ENCODE results near the gene VOPP1. TPM values are rescaled to one million over a fixed set of nuclear protein-coding genes. Genes with fewer than 3 reads are reported as not detected.

VOPP1 gene
- total and polyA plus RNA-seq, 2 of the 13 experiments (the other 11 are each of a cell fraction or from before 2014, with no cell fraction given), result 21.8 to 55.3 TPM

DNA sequence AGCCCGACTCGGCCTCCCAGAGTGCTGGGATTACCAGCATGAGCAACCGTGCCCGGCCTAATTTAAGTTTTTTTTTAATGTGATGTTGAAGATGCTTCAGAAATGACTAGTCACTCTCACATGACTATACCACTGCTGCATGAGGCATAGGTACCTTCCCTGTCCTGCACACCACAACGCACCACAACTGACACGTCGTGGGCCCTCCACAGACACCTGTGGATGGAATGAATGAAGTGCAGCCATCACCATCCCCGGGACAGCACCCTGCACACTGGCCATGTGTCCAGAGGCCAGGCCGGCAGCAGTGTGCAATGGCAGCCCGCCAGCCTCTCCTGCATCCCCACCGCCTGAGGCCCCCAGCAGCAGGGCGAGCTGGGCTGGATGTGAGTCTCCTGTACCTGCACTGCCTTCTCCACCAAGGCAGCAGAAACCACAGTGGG lies 55.1 kb downstream of the VOPP1 start:
- intact Hi-C loops (cut with micrococcal nuclease; ENCODE audit: unreplicated experiment), result no loop called here
- no peak overlapping the region for H3K27ac ChIP-seq (ENCODE audit: extremely low read length, insufficient read depth, low read length)
- no peaks in the 10 kb centered on the region for H3K27me3 ChIP-seq (ENCODE audit: control insufficient read depth in 1 of 2, insufficient read depth in 2 of 2, low read length in 2 of 2)
- H3K9me3 ChIP-seq (ENCODE audit: low read length), result no peaks in the 10 kb centered on the region
- no peaks in the 10 kb centered on the region for H4K20me1 ChIP-seq (ENCODE audit: insufficient read depth, low read length)
- ATAC-seq (no peak), FAIRE-seq (no peak), DNase-seq (ENCODE audit: low spot score) (no peak)
- in situ Hi-C loops (cut with HindIII; ENCODE audit: extremely low pct_ligation_motif_present, low pct_unique_long_range_greater_than_20kb), result no loop called here
- peaks cover 3% of the 10 kb centered on the region for H3K79me2 ChIP-seq (ENCODE audit: insufficient read depth, low read length)
- TF ChIP-seq NCOA2 (CRISPR knock-in tag; IDR thresholded peaks at IDR 0.05) (no peak), STAG1 (CRISPR knock-in tag; IDR thresholded peaks at IDR 0.05) (no peak), ZNF746 (CRISPR knock-in tag; IDR thresholded peaks at IDR 0.05) (no peak), MIXL1 (CRISPR knock-in tag; IDR thresholded peaks at IDR 0.05) (no peak)
- TF ChIP-seq, protein P1, sequence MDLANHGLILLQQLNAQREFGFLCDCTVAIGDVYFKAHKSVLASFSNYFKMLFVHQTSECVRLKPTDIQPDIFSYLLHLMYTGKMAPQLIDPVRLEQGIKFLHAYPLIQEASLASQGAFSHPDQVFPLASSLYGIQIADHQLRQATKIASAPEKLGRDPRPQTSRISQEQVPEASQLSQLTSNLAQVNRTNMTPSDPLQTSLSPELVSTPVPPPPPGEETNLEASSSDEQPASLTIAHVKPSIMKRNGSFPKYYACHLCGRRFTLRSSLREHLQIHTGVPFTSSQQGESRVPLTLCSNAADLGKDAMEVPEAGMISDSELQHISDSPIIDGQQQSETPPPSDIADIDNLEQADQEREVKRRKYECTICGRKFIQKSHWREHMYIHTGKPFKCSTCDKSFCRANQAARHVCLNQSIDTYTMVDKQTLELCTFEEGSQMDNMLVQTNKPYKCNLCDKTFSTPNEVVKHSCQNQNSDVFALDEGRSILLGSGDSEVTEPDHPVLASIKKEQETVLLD (CRISPR knock-in tag; IDR thresholded peaks at IDR 0.05; ENCODE audit: low read depth), result no peak
- TF ChIP-seq, protein P2, sequence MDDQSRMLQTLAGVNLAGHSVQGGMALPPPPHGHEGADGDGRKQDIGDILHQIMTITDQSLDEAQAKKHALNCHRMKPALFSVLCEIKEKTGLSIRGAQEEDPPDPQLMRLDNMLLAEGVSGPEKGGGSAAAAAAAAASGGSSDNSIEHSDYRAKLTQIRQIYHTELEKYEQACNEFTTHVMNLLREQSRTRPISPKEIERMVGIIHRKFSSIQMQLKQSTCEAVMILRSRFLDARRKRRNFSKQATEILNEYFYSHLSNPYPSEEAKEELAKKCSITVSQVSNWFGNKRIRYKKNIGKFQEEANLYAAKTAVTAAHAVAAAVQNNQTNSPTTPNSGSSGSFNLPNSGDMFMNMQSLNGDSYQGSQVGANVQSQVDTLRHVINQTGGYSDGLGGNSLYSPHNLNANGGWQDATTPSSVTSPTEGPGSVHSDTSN (CRISPR knock-in tag; IDR thresholded peaks at IDR 0.05; ENCODE audit: borderline replicate concordance), result no peak
- no peaks in the 10 kb centered on the region for H3K4me1 ChIP-seq (ENCODE audit: insufficient read depth, low read length)
- no peak overlapping the region for H2AFZ ChIP-seq (ENCODE audit: low read length)
- no peak overlapping the region for H3K9ac ChIP-seq (ENCODE audit: insufficient read depth, low read depth, low read length)
- BruUV-seq (replicated peaks), result no TSS peak
- no peak overlapping the region for H3K4me3 ChIP-seq (replicated peaks in 1 of 3; ENCODE audit: insufficient read depth in 1 of 3, low read depth in 2 of 3, low read length in 3 of 3)
- 92% methylated on average over 8 of the region's 12 CpGs for WGBS (ENCODE audit: low lambda C conversion rate)
- ChIA-PET POLR2A (interaction anchor here (0.8 kb wide), 1 partner anchor 17 kb away, joined by 3 read pairs; no protein-coding TSS in a partner anchor), CTCF (ENCODE audit: low intra/inter-chr PET ratio, low total read pairs) (no interaction called here)
- H3K36me3 ChIP-seq (replicated peaks in 1 of 2; ENCODE audit: control insufficient read depth in 1 of 2, insufficient read depth in 2 of 2, low read length in 2 of 2), result peaks cover 13 to 44% of the 10 kb centered on the region in 2 experiments
- H3K4me2 ChIP-seq (ENCODE audit: low read depth, low read length), result no peak overlapping the region

DNA sequence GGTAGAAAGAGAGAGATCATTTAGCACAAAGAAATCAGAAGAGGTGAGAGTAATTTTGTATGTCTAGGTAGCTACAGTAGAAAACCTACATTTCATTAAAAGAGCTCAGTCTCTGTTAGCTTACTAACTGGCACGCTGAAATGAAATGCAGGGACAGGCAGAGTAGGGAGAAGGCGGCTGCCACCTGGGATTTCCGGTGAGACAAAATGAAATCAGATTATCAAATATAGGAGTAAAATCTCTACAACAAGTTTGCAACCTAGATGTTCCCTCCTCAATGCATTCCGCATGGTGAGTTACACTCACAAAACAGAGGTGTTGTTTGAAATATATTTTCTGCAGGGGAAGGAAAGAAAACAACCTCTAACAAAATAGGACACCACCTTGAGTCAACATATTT lies 55.9 kb downstream of the VOPP1 start:
- Histone ChIP-seq H3K27ac (ENCODE audit: extremely low read length, insufficient read depth, low read length) (no peak overlapping the region), H4K20me1 (ENCODE audit: insufficient read depth, low read length) (no peaks in the 10 kb centered on the region), H3K79me2 (ENCODE audit: insufficient read depth, low read length) (no peaks in the 10 kb centered on the region), H3K9ac (ENCODE audit: insufficient read depth, low read depth, low read length) (no peak overlapping the region), H3K36me3 (replicated peaks in 1 of 2; ENCODE audit: control insufficient read depth in 1 of 2, insufficient read depth in 2 of 2, low read length in 2 of 2) (peaks cover 13 to 44% of the 10 kb centered on the region in 2 experiments), H2AFZ (ENCODE audit: low read length) (no peak overlapping the region), H3K4me3 (replicated peaks in 1 of 3; ENCODE audit: insufficient read depth in 1 of 3, low read depth in 2 of 3, low read length in 3 of 3) (no peak overlapping the region), H3K9me3 (ENCODE audit: low read length) (no peaks in the 10 kb centered on the region), H3K27me3 (ENCODE audit: control insufficient read depth in 1 of 2, insufficient read depth in 2 of 2, low read length in 2 of 2) (no peaks in the 10 kb centered on the region), H3K4me2 (ENCODE audit: low read depth, low read length) (no peak overlapping the region), H3K4me1 (ENCODE audit: insufficient read depth, low read length) (no peaks in the 10 kb centered on the region)
- TF ChIP-seq CEBPB (IDR thresholded peaks at IDR 0.05; ENCODE audit: borderline replicate concordance, low read depth, low read length) (no peak), ZFYVE20 (CRISPR knock-in tag; IDR thresholded peaks at IDR 0.05; ENCODE audit: borderline replicate concordance, low read depth) (no peak), ZC3H13 (CRISPR knock-in tag; IDR thresholded peaks at IDR 0.05) (no peak), YEATS2 (CRISPR knock-in tag; IDR thresholded peaks at IDR 0.05; ENCODE audit: borderline replicate concordance) (no peak), NPAS2 (CRISPR knock-in tag; IDR thresholded peaks at IDR 0.05; ENCODE audit: borderline replicate concordance) (no peak)
- TF ChIP-seq, protein P3, sequence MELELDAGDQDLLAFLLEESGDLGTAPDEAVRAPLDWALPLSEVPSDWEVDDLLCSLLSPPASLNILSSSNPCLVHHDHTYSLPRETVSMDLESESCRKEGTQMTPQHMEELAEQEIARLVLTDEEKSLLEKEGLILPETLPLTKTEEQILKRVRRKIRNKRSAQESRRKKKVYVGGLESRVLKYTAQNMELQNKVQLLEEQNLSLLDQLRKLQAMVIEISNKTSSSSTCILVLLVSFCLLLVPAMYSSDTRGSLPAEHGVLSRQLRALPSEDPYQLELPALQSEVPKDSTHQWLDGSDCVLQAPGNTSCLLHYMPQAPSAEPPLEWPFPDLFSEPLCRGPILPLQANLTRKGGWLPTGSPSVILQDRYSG (CRISPR knock-in tag; IDR thresholded peaks at IDR 0.05), result no peak
- in situ Hi-C loops (cut with HindIII; ENCODE audit: extremely low pct_ligation_motif_present, low pct_unique_long_range_greater_than_20kb), result no loop called here
- 98% methylated on average over 4 of the region's 4 CpGs for WGBS (ENCODE audit: low lambda C conversion rate)
- no peak for ATAC-seq
- CTCF ChIA-PET (ENCODE audit: low intra/inter-chr PET ratio, low total read pairs), result no interaction called here
- POLR2A ChIA-PET, result interaction anchor here (0.7 to 0.8 kb wide), 2 partner anchors 10 to 18 kb away, joined by 3 read pairs; no protein-coding TSS in a partner anchor
- FAIRE-seq, result no peak
- no TSS peak for BruUV-seq (replicated peaks)
- no peak for DNase-seq (ENCODE audit: low spot score)
- intact Hi-C loops (cut with micrococcal nuclease; ENCODE audit: unreplicated experiment), result no loop called here

Measured in HepG2 (cell line).